A375 (cell line): Measurements from ENCODE around the gene CEACAM19. TPM values are rescaled to one million over a fixed set of nuclear protein-coding genes. Genes with fewer than 3 reads are reported as not detected.

ENCODE experiments used
- small RNA-seq: library from RNA; depleted of rRNA; stranded (forward); fragments of <200 nt; gene quantifications from one replicate; pipeline ENCODE3, GENCODE V24; 2014
- total RNA-seq: library from RNA; depleted of rRNA; stranded (reverse); fragments of >200 nt; shearing (Covaris generic); gene quantifications from 2 replicates; pipeline ENCODE4 v1.2.3, GENCODE V29; 2014; rRNA removed

Gene CEACAM19, protein sequence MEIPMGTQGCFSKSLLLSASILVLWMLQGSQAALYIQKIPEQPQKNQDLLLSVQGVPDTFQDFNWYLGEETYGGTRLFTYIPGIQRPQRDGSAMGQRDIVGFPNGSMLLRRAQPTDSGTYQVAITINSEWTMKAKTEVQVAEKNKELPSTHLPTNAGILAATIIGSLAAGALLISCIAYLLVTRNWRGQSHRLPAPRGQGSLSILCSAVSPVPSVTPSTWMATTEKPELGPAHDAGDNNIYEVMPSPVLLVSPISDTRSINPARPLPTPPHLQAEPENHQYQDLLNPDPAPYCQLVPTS
- 1.9 and 2.5 TPM in 2 replicates for total RNA-seq

DNA sequence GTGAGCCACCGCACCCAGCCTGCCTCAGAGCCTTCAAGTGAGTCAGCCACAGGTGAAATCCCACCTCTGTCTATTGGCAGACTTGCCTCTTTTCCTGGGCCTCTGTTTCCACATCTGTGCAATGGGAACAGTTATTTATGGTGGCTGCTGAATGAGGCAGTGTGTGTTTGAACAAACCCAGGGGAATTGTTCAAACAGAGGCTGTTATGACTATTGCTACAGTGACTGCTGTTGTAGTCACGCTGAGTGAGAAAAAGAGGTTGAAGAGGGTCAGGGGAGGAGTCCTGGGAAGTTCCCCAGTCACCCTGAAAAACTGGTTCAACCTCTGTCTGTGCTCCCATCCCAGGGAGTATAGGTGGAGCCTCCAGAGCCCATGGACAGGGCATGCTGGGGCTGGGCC, at the start of gene CEACAM19:
TSS of gene CEACAM19 (plus strand) at position 83 of the 400 bp plus-strand sequence. CDS start 450 bp downstream, outside the sequence.

DNA sequence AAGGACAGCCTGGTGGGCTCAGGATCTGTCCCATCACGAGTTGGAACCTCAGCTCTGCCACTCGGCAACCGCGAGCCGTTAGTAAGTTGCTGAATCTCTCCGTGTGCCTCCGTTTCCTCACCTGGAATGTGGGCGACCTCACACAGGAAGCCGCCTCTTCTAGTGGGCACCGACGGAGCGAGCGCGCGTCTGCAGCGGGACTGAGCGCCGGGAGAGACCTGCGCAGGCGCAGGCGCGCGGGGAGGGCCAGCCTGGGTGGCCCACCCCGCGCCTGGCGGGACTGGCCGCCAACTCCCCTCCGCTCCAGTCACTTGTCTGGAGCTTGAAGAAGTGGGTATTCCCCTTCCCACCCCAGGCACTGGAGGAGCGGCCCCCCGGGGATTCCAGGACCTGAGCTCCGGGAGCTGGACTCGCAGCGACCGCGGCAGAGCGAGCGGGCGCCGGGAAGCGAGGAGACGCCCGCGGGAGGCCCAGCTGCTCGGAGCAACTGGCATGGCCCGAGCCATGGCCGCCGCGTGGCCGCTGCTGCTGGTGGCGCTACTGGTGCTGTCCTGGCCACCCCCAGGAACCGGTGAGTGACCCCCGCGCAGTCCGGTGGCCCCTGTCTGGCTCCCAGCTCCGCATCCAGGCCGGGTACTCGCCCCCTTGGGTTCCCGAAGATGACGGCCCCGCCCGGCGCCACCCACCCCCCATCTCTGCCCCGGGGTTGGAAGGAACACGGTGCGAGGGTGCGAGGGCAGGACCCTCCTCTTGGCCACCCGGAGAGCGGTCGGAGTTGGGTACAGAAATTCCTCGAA, 27.5 kb upstream of the CEACAM19 start, which contains the start of gene PVR:
TSS of gene PVR (plus strand) at position 306 of the 797 bp plus-strand sequence. CDS start at position 493, 187 bp downstream.

DNA sequence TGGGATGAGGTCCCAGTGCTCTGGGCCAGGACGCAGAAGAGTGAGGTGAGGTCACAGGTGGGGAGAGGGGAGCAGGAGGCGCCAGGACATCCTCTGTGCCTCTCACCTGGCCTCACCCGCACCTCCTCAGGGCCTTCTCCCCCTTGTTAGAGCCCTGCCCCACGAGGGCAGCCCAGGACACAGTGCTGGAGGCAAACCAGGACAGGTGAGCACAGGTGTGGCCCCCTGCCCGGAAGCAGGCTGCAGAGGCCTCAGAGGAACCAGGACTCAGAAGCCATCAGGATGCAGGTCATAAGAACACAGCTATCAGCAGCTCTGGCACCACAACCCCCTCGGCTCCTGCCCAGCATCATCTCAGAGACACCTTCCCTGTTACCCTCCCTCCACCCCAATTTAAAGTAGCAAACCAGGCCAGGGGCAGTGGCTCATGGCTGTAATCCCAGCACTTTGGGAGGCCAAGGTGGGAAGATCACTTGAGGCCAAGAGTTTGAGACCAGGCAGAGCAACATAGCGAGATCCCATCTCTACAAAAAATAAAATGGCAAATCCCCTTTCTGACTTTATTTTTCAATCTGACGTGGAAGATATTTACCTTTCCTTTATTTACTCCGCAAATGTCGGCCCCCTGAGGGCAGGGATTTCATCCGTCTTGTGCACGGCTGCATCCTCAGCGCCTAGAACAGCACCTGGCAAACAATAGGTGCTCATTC, 27.4 kb downstream of the CEACAM19 start, which contains the start of gene CEACAM16:
TSS of gene CEACAM16 (plus strand) at position 660 of the 710 bp plus-strand sequence. CDS start 2,306 bp downstream, outside the sequence.

Small RNA genes lying within 50 kb of the gene (small RNA-seq; reads per million reads assigned to genes)
- not detected for gene RF00285

Other genes starting within 250 kb of the CEACAM19 start
- 8.7 and 9.8 TPM in 2 replicates for gene ZNF229, start 223.0 kb upstream of the CEACAM19 start, total RNA-seq
- gene ZNF180, start 171.0 kb upstream of the CEACAM19 start, total RNA-seq = 9.9 and 10.4 TPM in 2 replicates
- gene CEACAM20, start 141.8 kb upstream of the CEACAM19 start, total RNA-seq = not detected in 2 replicates
- gene IGSF23, start 57.9 kb upstream of the CEACAM19 start, total RNA-seq = not detected in 2 replicates
- 102 and 105 TPM in 2 replicates for gene PVR, start 27.6 kb upstream of the CEACAM19 start, total RNA-seq
- gene CEACAM16, start 27.7 kb downstream of the CEACAM19 start, total RNA-seq = not detected in 2 replicates
- 8.3 and 14.9 TPM in 2 replicates for gene BCL3, start 77.2 kb downstream of the CEACAM19 start, total RNA-seq
- 0.37 TPM in 1 of 2 replicates, not detected in the other for gene CBLC, start 106.4 kb downstream of the CEACAM19 start, total RNA-seq
- gene BCAM, start 137.6 kb downstream of the CEACAM19 start, total RNA-seq = 18.4 and 19.4 TPM in 2 replicates
- gene NECTIN2, start 174.8 kb downstream of the CEACAM19 start, total RNA-seq = 49.1 and 49.5 TPM in 2 replicates
- 125 TPM in 2 replicates for gene TOMM40, start 219.8 kb downstream of the CEACAM19 start, total RNA-seq
- 4.5 and 4.9 TPM in 2 replicates for gene APOE, start 234.3 kb downstream of the CEACAM19 start, total RNA-seq
- 9.9 and 11.1 TPM in 2 replicates for gene APOC1, start 243.1 kb downstream of the CEACAM19 start, total RNA-seq